ENCODE results near the gene SLC16A7.

- TF ChIP-seq PATZ1 (CRISPR knock-in tag; IDR thresholded peaks at IDR 0.05; ENCODE audit: borderline replicate concordance), result no peak
- TF ChIP-seq ZNF8 (CRISPR knock-in tag; IDR thresholded peaks at IDR 0.05), result no peak
- TF ChIP-seq, protein P1, sequence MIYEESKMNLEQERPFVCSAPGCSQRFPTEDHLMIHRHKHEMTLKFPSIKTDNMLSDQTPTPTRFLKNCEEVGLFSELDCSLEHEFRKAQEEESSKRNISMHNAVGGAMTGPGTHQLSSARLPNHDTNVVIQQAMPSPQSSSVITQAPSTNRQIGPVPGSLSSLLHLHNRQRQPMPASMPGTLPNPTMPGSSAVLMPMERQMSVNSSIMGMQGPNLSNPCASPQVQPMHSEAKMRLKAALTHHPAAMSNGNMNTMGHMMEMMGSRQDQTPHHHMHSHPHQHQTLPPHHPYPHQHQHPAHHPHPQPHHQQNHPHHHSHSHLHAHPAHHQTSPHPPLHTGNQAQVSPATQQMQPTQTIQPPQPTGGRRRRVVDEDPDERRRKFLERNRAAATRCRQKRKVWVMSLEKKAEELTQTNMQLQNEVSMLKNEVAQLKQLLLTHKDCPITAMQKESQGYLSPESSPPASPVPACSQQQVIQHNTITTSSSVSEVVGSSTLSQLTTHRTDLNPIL (CRISPR knock-in tag; IDR thresholded peaks at IDR 0.05; ENCODE audit: low read depth), result no peak
- TF ChIP-seq BACH2 (CRISPR knock-in tag; IDR thresholded peaks at IDR 0.05; ENCODE audit: borderline replicate concordance), result no peak
- TF ChIP-seq ESRRG (CRISPR knock-in tag; IDR thresholded peaks at IDR 0.05), result no peak
- TF ChIP-seq SNAI2 (CRISPR knock-in tag; IDR thresholded peaks at IDR 0.05), result no peak
- TF ChIP-seq OSR1 (CRISPR knock-in tag; IDR thresholded peaks at IDR 0.05), result no peak
- TF ChIP-seq CSRNP3 (CRISPR knock-in tag; IDR thresholded peaks at IDR 0.05), result no peak
- no peak for TF ChIP-seq GLIS3 (CRISPR knock-in tag; IDR thresholded peaks at IDR 0.05)
- TF ChIP-seq ZFP3 (CRISPR knock-in tag; IDR thresholded peaks at IDR 0.05), result no peak
Measured at GRCh38 chr12:59595883-59596540, at the start of gene SLC16A7.
